A549 (cell line): ENCODE measurements around the gene KCNJ6. TPM values are rescaled to one million over a fixed set of nuclear protein-coding genes. Genes with fewer than 3 reads are reported as not detected.
A peak's percentile ranks its signal among the peaks of the same experiment; 100 is the strongest.
"Not testable (repeated sequence)": the region's sequence is repeated elsewhere in the genome, so short reads cannot be mapped to it uniquely, and the experiment has no call there.

Source experiments
- ATAC-seq, 2 experiments: fragments of 200-7000 bp in 1 of 2; fragments of >200 bp in 1 of 2; cut with Nextera tagmentation in 1 of 2; cut with Tn5 transposase in 1 of 2; 3 replicates each; pipeline versions ENCODE4 v1.8.0 to v1.9.1; 2018 to 2020; ENCODE audit warnings: mild to moderate bottlenecking in 1 of 2, moderate library complexity in 1 of 2
- CTCF ChIA-PET: fragments of 300-600 bp; sonication (Branson Sonifier 250); formaldehyde crosslinking; extraction: SDS; loops from one replicate; lab custom pipeline; 2021; ENCODE audit warnings: antibody characterized with exemption, inconsistent platforms; lab: Yijun Ruan, JAX
- POLR2A ChIA-PET: fragments of 350-600 bp; formaldehyde crosslinking; extraction: SDS; loops from one replicate; lab custom pipeline; 2021; ENCODE audit warnings: antibody characterized with exemption, inconsistent platforms; lab: Yijun Ruan, JAX
- DNase-seq, 2 experiments: peaks; one replicate each; pipeline versions ENCODE4 v3.0.0 to v3.0.0-alpha.2; 2011 to 2016; ENCODE audit warnings: low read depth in 1 of 2, low spot score in 1 of 2
- FAIRE-seq: peaks from 2 replicates; lab custom pipeline; 2011; peaks lifted over from hg19 to GRCh38; lab: Jason Lieb, UNC
- H3K27ac ChIP-seq, 2 experiments: fragments of >200 bp; sonication (Bioruptor Twin); formaldehyde crosslinking; 3 replicates each; pipeline ENCODE4 v1.5.1; 2016 to 2017
- H3K4me1 ChIP-seq: fragments of >200 bp; sonication (Bioruptor Twin); formaldehyde crosslinking; 3 replicates; pipeline ENCODE4 v1.6.1; 2016
- H3K4me2 ChIP-seq: fragments of >200 bp; sonication (Bioruptor Twin); formaldehyde crosslinking; 3 replicates; pipeline ENCODE4 v1.6.1; 2016
- H3K4me3 ChIP-seq: fragments of >200 bp; sonication (Bioruptor Twin); formaldehyde crosslinking; 3 replicates; pipeline ENCODE4 v1.5.1; 2016
- H3K9me3 ChIP-seq: fragments of >200 bp; sonication (Bioruptor Twin); formaldehyde crosslinking; 3 replicates; pipeline ENCODE4 v1.6.1; 2016
- BHLHE40 ChIP-seq: IDR thresholded peaks from 2 replicates; pipeline ENCODE4 v1.6.1; 2012; ENCODE audit warnings: low read depth, low read length, inconsistent platforms
- EHF ChIP-seq: fragments of 250-450 bp; sonication (Bioruptor Pico); IDR thresholded peaks from 2 replicates; pipeline ENCODE4 v1.5.0; 2020; ENCODE audit warnings: mild to moderate bottlenecking
- EP300 ChIP-seq, 2 experiments: fragments of >200 bp; sonication (Bioruptor Twin); formaldehyde crosslinking; IDR thresholded peaks; 2 replicates in 1 of 2; 3 replicates in 1 of 2; pipeline ENCODE4 v1.6.1; 2016 to 2017
- FOSB ChIP-seq: fragments of 250-450 bp; sonication (Bioruptor Pico); IDR thresholded peaks from 2 replicates; pipeline ENCODE4 v1.5.0; 2020; ENCODE audit warnings: mild to moderate bottlenecking, moderate library complexity
- FOSL2 ChIP-seq, 2 experiments: fragments of 450-650 bp in 1 of 2; fragments of >200 bp in 1 of 2; sonication (Bioruptor Twin) in 1 of 2; formaldehyde crosslinking; IDR thresholded peaks; 2 replicates each; pipeline versions ENCODE4 v1.5.0 to v1.6.1; 2016 to 2020; ENCODE audit warnings: mild to moderate bottlenecking in 1 of 2, moderate library complexity in 1 of 2
- GATA3 ChIP-seq: IDR thresholded peaks from 2 replicates; pipeline ENCODE4 v1.6.1; 2012; ENCODE audit warnings: borderline replicate concordance
- HDAC2 ChIP-seq: fragments of 200-600 bp; sonication (generic); IDR thresholded peaks from 2 replicates; pipeline ENCODE4 v1.6.1; 2016
- HMGXB4 ChIP-seq: fragments of 250-450 bp; sonication (Bioruptor Pico); IDR thresholded peaks from 2 replicates; pipeline ENCODE4 v1.5.0; 2021; ENCODE audit warnings: mild to moderate bottlenecking, moderate library complexity, borderline replicate concordance
- KDM1A ChIP-seq: fragments of 200-600 bp; sonication (generic); IDR thresholded peaks from 2 replicates; pipeline ENCODE4 v1.6.1; 2016; ENCODE audit warnings: low read depth, mild to moderate bottlenecking
- KDM5A ChIP-seq: fragments of 200-600 bp; sonication (generic); IDR thresholded peaks from 2 replicates; pipeline ENCODE4 v1.6.1; 2016; ENCODE audit warnings: antibody characterized with exemption, mild to moderate bottlenecking
- MAFK ChIP-seq: fragments of 450-650 bp; IDR thresholded peaks from 2 replicates; pipeline ENCODE4 v1.6.1; 2014; ENCODE audit not compliant: partially characterized antibody
- NPAS2 ChIP-seq: fragments of 250-450 bp; sonication (Bioruptor Pico); IDR thresholded peaks from 2 replicates; pipeline ENCODE4 v1.8.0; 2022; ENCODE audit warnings: mild to moderate bottlenecking, moderate library complexity, borderline replicate concordance
- PHF8 ChIP-seq: fragments of 200-600 bp; sonication (generic); IDR thresholded peaks from 2 replicates; pipeline ENCODE4 v1.6.1; 2016; ENCODE audit warnings: low read depth, mild to moderate bottlenecking, antibody characterized with exemption, moderate library complexity, borderline replicate concordance
- POLR2A ChIP-seq: IDR thresholded peaks from 2 replicates; pipeline ENCODE4 v1.6.1; 2012; ENCODE audit warnings: mild to moderate bottlenecking, low read length
- RAD21 ChIP-seq, 2 experiments: fragments of >200 bp in 1 of 2; sonication (Bioruptor Twin) in 1 of 2; formaldehyde crosslinking in 1 of 2; IDR thresholded peaks in 1 of 2; conservative IDR thresholded peaks in 1 of 2; 2 replicates in 1 of 2; 3 replicates in 1 of 2; pipeline ENCODE4 v1.6.1; 2012 to 2018; ENCODE audit warnings: inconsistent platforms in 1 of 2
- SMC3 ChIP-seq: fragments of >200 bp; sonication (Bioruptor Twin); formaldehyde crosslinking; IDR thresholded peaks from 3 replicates; pipeline ENCODE4 v1.6.1; 2018; ENCODE audit warnings: inconsistent platforms
- SREBF2 ChIP-seq: fragments of 450-650 bp; IDR thresholded peaks from 2 replicates; pipeline ENCODE4 v1.6.1; 2014; ENCODE audit warnings: mild to moderate bottlenecking, moderate library complexity
- TFCP2L1 ChIP-seq: fragments of 250-450 bp; sonication (Bioruptor Pico); IDR thresholded peaks from 2 replicates; pipeline ENCODE4 v1.5.0; 2021; ENCODE audit warnings: mild to moderate bottlenecking
- TP53 ChIP-seq: fragments of 250-450 bp; sonication (Bioruptor Pico); IDR thresholded peaks from 2 replicates; pipeline ENCODE4 v1.5.0; 2021; ENCODE audit warnings: mild to moderate bottlenecking, moderate library complexity
- ZSCAN20 ChIP-seq: fragments of 250-450 bp; sonication (Bioruptor Pico); IDR thresholded peaks from 2 replicates; pipeline ENCODE4 v1.8.0; 2022; ENCODE audit warnings: mild to moderate bottlenecking, moderate library complexity
- WGBS: methylation state at CpG from one replicate; pipeline ENCODE4 v1.1.6; 2017; ENCODE audit errors: missing lambda C conversion rate; 5-methylcytosine and 5-hydroxymethylcytosine counted together
- polyA plus RNA-seq, 4 experiments: library from polyadenylated mRNA; depleted of rRNA in 3 of 4; stranded (reverse); fragments of >200 nt; fragmentation: RNase III in 1 of 4; extraction: RNeasy Plus Mini Kit Qiagen cat#74134 plus additional on column Dnase treatment in 1 of 4; gene quantifications; 2 replicates in 3 of 4; 3 replicates in 1 of 4; pipeline ENCODE4 v1.2.3, GENCODE V29; 2011 to 2017
- TF ChIP-seq, protein P1 (sequence below): fragments of >200 bp; sonication (Bioruptor Twin); formaldehyde crosslinking; IDR thresholded peaks from 3 replicates; pipeline ENCODE4 v1.6.1; 2016

Gene KCNJ6
- polyA plus RNA-seq, 2 of the 4 experiments (the other 2 are of a cell fraction), result 0.68 to 1.4 TPM

GRCh38 chr21:37920302-37920701 lies 4.0 kb upstream of the KCNJ6 start:
- ATAC-seq, POLR2A ChIA-PET, DNase-seq, H3K4me3 ChIP-seq, FAIRE-seq, H3K9me3 ChIP-seq: not testable (repeated sequence)
- H3K4me1 ChIP-seq, result peaks cover 46% of the 10 kb centered on the region
- 33% methylated on average over 8 of the region's 8 CpGs for WGBS
- CTCF ChIA-PET, result interaction anchor here (1.4 to 2.7 kb wide), 5 partner anchors 12 to 436 kb away, joined by 3 to 9 read pairs (median 7); no protein-coding TSS in a partner anchor
- H3K4me2 ChIP-seq, result peak overlapping the region; percentile 62
- peak overlapping the region; percentile 75 to 79 for H3K27ac ChIP-seq

DNA sequence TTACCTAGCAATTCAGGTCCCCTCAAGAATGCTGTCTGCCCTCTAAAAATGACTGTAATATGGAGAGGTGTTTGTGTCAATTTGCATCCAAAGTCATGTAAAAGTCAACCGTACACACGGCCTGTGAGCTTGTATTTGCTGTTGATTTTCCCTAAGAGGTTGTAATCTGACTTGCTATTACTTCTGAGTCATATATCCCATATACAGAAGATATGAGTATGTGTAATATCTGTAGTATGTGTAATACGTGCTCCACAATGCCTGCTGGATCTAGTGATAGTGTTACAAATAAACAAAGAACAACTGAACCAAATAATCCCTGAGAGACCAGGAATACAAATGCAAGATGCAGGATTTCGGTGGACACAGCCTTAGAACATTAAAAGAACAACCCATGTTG lies 1.4 kb upstream of the KCNJ6 start:
- POLR2A ChIA-PET, result no interaction called here
- no peak for TF ChIP-seq TFCP2L1 (CRISPR knock-in tag)
- TF ChIP-seq FOSL2 (IDR thresholded peaks at IDR 0.05), result no peak
- TF ChIP-seq FOSL2 (CRISPR knock-in tag; IDR thresholded peaks at IDR 0.05), result peak; percentile 60; the same call in 1 of the 2 replicates
- no peak for TF ChIP-seq HDAC2
- TF ChIP-seq GATA3, result peak; percentile 21; the same call in 1 of the 2 replicates
- TF ChIP-seq, all 56 proteins: peak for 2
- peak in 1 of 2 experiments; percentile 19; a peak in 2 of 6 replicates for ATAC-seq
- 0 out of 3 replicates have a peak, but pooled peaks cover 6% of the 10 kb centered on the region for H3K9me3 ChIP-seq
- H3K4me2 ChIP-seq, result peak overlapping the region; percentile 98
- peak in 1 of 2 experiments; percentile 33 for DNase-seq
- FAIRE-seq, result no peak
- H3K4me1 ChIP-seq, result peaks cover 54% of the 10 kb centered on the region
- peak overlapping the region; percentile 90 to 91 for H3K27ac ChIP-seq
- CTCF ChIA-PET, result interaction anchor here (0.6 to 3.3 kb wide), 14 partner anchors 42 to 439 kb away, joined by 3 to 11 read pairs (median 4); no protein-coding TSS in a partner anchor
- H3K4me3 ChIP-seq, result no peak overlapping the region
- WGBS, result 12% methylated on average over 4 of the region's 4 CpGs

DNA sequence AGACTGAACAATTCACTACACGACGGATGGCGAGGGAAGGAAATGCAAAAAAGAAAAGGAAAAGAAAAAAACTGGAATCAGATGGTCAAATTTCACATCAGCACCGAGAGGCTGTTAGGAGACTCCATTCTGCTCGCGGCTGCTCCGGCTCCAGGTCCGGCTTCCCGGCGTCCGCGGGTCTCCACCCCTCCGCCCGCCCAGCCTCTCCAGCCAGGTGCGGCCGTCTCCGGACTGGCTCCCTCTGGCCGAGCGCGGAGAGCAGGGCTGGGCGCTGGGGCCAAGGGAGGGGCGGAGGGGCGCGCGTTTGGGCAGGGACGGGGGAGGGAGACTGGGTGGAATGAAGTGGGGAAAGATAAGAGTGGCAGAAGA lies 332 bp downstream of the KCNJ6 start:
- Histone ChIP-seq H3K4me1 (peaks cover 41% of the 10 kb centered on the region), H3K4me2 (peak overlapping the region; percentile 98), H3K27ac (peak overlapping the region; percentile 90 to 91), H3K4me3 (peak overlapping the region; percentile 59), H3K9me3 (0 out of 3 replicates have a peak, but pooled peaks cover 6% of the 10 kb centered on the region)
- ATAC-seq (peak; percentile 57 to 78; a peak in 5 of 6 replicates), FAIRE-seq (no peak), DNase-seq (no peak)
- under 1% methylated on average over 14 of the region's 26 CpGs for WGBS
- ChIA-PET POLR2A (interaction anchor here (0.6 kb wide), 1 partner anchor 221 kb away, joined by 3 read pairs; no protein-coding TSS in a partner anchor), CTCF (interaction anchor here (1.0 to 3.3 kb wide), 17 partner anchors 22 to 441 kb away, joined by 3 to 14 read pairs (median 5); no protein-coding TSS in a partner anchor)
- no peak for TF ChIP-seq ZSCAN20 (CRISPR knock-in tag)
- TF ChIP-seq NPAS2 (CRISPR knock-in tag), result no peak
- TF ChIP-seq EHF (CRISPR knock-in tag), result no peak
- no peak for TF ChIP-seq KDM5A

GRCh38 chr21:37915497-37915911 lies 753 bp downstream of the KCNJ6 start:
- ATAC-seq (no peak), FAIRE-seq (no peak), DNase-seq (no peak)
- Histone ChIP-seq H3K4me3 (peak overlapping the region; percentile 59), H3K4me1 (peaks cover 37% of the 10 kb centered on the region), H3K9me3 (0 out of 3 replicates have a peak, but pooled peaks cover 6% of the 10 kb centered on the region), H3K4me2 (peak overlapping the region; percentile 98), H3K27ac (peak overlapping the region; percentile 90 to 91)
- TF ChIP-seq RAD21 (conservative IDR thresholded peaks at IDR 0.05 in 1 of 2, IDR thresholded peaks at IDR 0.05 in 1 of 2) (no peak), BHLHE40 (no peak), SREBF2 (no peak), PHF8 (no peak), TFCP2L1 (CRISPR knock-in tag) (no peak)
- ChIA-PET POLR2A (no interaction called here), CTCF (interaction anchor here (0.6 to 3.3 kb wide), 6 partner anchors 101 to 442 kb away, joined by 3 to 14 read pairs (median 4); no protein-coding TSS in a partner anchor)
- WGBS, result 41% methylated on average over 24 of the region's 28 CpGs

DNA sequence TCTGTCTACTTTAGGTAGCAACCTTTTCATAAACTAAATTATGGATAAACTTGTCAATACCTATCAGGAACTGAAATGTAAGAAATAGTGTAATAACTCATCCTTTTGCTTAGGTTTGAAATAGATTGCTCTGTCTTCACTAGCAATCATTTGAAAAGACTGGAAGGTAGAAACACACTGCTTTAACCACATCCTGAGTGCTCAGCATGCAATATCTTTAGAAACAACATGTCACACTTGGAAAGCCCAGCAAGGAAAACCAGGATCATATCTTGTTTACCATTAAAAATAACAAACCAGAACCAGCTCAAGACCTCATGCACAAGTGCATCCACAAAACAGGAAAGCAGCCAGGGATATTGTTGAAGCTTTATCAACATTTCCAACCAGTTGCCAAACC lies 3.6 kb downstream of the KCNJ6 start:
- H3K27ac ChIP-seq, result no peak overlapping the region
- no peak for FAIRE-seq
- DNase-seq, result no peak
- CTCF ChIA-PET, result interaction anchor here (0.8 to 2.4 kb wide), 5 partner anchors 14 to 444 kb away, joined by 3 to 11 read pairs (median 4); no protein-coding TSS in a partner anchor
- H3K4me3 ChIP-seq, result no peak overlapping the region
- POLR2A ChIA-PET, result no interaction called here
- H3K4me2 ChIP-seq, result no peak overlapping the region
- H3K4me1 ChIP-seq, result peaks cover 25% of the 10 kb centered on the region
- no peaks in the 10 kb centered on the region for H3K9me3 ChIP-seq
- TF ChIP-seq FOSL2 (IDR thresholded peaks at IDR 0.05), result no peak
- no peak for TF ChIP-seq FOSL2 (CRISPR knock-in tag; IDR thresholded peaks at IDR 0.05)
- no peak for TF ChIP-seq SMC3
- no peak for TF ChIP-seq POLR2A
- TF ChIP-seq HDAC2, result no peak
- TF ChIP-seq KDM1A, result no peak
- no peak for TF ChIP-seq FOSB (CRISPR knock-in tag)
- no peak for TF ChIP-seq MAFK
- no peak for TF ChIP-seq HMGXB4 (CRISPR knock-in tag)
- TF ChIP-seq RAD21 (conservative IDR thresholded peaks at IDR 0.05 in 1 of 2, IDR thresholded peaks at IDR 0.05 in 1 of 2), result no peak
- TF ChIP-seq EP300 (IDR thresholded peaks at IDR 0.05), result no peak
- TF ChIP-seq TP53, result no peak
- TF ChIP-seq, protein P1, sequence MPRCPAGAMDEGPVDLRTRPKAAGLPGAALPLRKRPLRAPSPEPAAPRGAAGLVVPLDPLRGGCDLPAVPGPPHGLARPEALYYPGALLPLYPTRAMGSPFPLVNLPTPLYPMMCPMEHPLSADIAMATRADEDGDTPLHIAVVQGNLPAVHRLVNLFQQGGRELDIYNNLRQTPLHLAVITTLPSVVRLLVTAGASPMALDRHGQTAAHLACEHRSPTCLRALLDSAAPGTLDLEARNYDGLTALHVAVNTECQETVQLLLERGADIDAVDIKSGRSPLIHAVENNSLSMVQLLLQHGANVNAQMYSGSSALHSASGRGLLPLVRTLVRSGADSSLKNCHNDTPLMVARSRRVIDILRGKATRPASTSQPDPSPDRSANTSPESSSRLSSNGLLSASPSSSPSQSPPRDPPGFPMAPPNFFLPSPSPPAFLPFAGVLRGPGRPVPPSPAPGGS, result no peak
- ATAC-seq, result no peak
